ENCODE measurements around the gene CNN1.

- TF ChIP-seq CTCF (IDR thresholded peaks at IDR 0.05) (no peak), POLR2A (IDR thresholded peaks at IDR 0.05) (no peak)
Observed at GRCh38 chr19:11555246-11555645, 16.6 kb downstream of the CNN1 start.
